GM19240 (cell line): ENCODE results near the gene CCDC181.
"Not testable (repeated sequence)": the region's sequence is repeated elsewhere in the genome, so short reads cannot be mapped to it uniquely, and the experiment has no call there.

Experiments used
- DNase-seq: peaks from one replicate; pipeline ENCODE4 v3.0.0; 2011; ENCODE audit warnings: low spot score; ENCODE audit not compliant: insufficient read length

Gene CCDC181

DNA sequence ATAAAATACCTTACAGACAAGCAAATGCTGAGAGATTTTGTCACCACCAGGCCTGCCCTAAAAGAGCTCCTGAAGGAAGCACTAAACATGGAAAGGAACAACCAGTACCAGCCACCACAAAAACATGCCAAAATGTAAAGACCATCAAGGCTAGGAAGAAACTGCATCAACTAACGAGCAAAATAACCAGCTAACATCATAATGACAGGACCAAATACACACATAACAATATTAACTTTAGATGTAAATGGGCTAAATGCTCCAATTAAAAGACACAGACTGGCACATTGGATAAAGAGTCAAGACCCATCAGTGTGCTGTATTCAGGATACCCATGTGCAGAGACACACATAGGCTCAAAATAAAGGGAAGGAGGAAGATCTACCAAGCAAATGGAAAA is 24.7 kb downstream of the CCDC181 start:
- DNase-seq = not testable (repeated sequence)

GRCh38 chr1:169395955-169396354 is 31.3 kb downstream of the CCDC181 start:
- DNase-seq = no peak

DNA sequence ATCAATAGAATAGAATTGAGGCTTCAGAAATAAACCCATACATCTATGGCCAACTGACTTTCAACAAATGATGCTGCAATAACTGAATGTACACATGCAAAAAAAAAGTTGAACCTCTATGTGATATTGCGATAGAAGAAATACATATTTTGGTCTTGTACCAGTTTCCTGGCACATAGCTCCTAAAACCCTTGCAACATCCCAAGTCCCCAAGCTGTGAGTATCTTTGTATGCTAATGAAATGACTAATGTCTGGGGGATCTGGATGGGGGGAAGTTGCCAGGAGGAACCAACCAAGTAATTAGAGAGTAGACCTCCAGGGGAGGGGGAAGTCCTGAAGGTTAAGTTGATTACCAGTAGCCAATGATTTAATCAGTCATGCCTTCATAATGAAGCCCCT is 34.9 kb downstream of the CCDC181 start:
- no peak for DNase-seq

GRCh38 chr1:169390303-169390702 is 37.0 kb downstream of the CCDC181 start:
- DNase-seq = no peak

DNA sequence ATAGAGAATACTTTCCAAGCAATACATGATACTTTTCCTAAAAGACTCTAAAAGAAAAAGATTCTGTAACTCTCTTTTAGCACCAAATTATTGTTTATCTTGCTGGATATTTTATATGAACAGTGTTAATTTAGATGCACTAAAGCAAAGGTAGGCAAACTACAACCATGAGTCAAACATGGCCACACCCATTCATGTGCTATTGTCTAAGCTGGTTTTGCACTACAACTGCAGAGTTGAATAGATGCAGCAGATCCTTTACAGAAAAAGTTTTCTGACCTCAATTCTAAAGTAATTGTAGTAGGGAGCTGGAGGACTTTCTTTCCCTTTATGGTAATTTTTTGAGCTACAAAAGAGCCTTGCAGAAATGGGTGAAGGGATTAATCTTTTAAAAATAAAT is 39.9 kb downstream of the CCDC181 start:
- DNase-seq = no peak

- DNase-seq = no peak
Measured at GRCh38 chr1:169383449-169383848, 43.8 kb downstream of the CCDC181 start.

DNA sequence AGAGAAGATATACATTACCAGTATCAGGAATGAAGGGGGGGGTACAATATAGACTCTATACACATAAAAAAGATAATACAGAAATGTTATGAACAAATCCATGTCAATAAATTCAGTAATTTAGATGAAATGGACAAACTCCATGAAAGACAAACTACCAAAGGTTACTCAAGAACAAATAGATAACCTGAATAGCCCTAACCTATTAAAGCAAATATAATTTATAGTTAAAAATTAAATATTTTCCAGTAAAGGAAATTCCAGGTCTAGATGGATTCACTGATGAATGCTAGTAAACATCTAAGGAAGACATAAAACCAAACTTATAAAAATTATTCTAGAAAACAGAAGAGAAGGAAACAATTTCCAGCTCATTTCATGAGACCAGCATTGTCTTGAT is 46.1 kb downstream of the CCDC181 start:
- no peak for DNase-seq

DNA sequence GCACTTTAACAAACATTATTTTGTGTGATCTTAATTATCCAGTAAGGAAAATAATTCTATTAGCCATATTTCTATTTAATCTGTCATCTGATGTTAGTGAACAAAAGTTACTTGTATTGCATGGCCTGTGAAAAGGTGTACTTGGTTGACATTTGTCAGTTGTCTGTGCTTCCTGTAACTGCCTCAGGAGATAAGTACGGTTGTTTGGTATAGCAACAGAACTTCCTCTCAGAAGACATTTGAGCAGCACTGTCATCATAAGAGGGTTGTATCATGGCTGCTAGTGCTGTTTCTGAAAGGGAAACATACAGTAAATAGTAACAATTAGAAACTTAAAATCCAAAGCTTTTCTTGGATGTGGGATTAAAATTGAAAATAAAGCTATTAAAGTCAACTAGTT is 55.9 kb downstream of the CCDC181 start:
- DNase-seq = no peak

DNA sequence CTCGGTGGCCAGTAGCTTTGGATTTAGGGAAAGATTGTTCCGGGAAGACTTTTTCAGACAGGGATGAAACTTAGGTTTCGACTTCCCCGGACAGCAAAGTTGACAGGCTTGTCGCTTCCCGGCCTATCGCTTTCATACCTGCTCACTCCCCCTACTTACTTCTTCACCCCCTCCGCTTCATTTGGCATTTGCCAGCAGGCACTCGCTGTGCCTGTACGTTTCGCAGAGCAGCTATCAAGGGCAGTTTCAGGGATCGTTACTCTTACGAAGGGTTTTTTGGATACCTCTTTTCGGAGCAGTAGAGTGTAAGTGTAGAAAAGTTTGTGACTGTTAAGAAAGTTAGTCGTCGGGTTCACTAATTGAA is 58.9 kb downstream of the CCDC181 start:
- no peak for DNase-seq

GRCh38 chr1:169367686-169368405 is 59.4 kb downstream of the CCDC181 start, which contains the start of the genes BLZF1 and NME7:
TSS of gene BLZF1 (plus strand) at chr1:169368195. CDS start at chr1:169369523, 1,328 bp downstream.
TSS of gene NME7 (minus strand) at chr1:169367797. CDS start at chr1:169367710, 87 bp downstream.
- DNase-seq = peak; percentile 62

- no peak for DNase-seq
Measured at GRCh38 chr1:169367096-169367685, 60.1 kb downstream of the CCDC181 start.

GRCh38 chr1:169364948-169365347 is 62.3 kb downstream of the CCDC181 start:
- no peak for DNase-seq

DNA sequence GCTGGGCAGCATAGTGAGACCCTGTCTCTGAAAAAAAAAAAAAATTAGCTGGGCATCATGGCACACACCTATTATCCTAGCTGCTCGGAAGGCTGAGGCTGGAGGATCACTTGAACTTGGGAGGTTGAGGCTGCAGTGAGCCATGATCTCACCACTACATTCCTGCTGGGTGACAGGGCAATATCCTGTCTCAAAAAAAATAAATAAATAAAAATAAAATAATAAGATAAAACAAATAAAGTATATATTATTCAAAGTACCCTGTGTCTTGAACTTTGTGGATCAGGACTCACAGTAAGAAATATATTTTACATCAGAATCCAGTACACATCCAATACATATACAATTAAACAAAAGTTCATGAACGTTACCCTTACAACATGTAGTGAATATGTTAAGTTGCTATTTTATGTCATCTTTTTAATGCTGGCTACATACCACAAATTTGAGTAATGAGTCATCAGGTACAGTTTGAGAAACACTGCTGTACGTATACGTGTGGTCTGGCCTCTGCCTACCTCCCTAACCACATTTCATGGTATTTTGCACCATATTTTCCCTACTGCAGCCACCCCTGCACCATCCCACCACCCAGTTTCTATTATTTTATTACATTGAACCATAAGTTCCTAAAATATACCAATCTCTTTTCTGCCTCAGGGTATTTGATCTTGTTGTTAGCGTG is 64.1 kb downstream of the CCDC181 start:
- no peak for DNase-seq

DNA sequence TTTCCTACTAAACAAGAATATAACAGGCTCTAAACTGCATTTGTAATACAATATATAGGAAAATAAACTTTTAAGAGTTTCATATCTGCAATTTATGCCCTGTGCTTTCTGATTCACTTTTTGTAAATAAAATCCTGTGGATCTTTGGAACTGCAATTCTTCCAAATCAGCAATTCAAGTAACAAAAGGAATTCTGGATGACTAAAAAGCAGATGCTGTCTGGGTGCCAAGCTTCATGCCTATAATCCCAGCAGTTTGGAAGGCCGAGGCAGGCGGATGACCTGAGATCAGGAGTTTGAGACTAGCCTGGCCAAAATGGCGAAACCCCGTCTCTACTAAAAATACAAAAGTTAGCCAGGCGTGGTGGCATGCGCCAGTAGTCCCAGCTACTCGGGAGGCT is 66.0 kb downstream of the CCDC181 start:
- no peak for DNase-seq

- DNase-seq = no peak
Measured at GRCh38 chr1:169360415-169360814, 66.9 kb downstream of the CCDC181 start.

DNA sequence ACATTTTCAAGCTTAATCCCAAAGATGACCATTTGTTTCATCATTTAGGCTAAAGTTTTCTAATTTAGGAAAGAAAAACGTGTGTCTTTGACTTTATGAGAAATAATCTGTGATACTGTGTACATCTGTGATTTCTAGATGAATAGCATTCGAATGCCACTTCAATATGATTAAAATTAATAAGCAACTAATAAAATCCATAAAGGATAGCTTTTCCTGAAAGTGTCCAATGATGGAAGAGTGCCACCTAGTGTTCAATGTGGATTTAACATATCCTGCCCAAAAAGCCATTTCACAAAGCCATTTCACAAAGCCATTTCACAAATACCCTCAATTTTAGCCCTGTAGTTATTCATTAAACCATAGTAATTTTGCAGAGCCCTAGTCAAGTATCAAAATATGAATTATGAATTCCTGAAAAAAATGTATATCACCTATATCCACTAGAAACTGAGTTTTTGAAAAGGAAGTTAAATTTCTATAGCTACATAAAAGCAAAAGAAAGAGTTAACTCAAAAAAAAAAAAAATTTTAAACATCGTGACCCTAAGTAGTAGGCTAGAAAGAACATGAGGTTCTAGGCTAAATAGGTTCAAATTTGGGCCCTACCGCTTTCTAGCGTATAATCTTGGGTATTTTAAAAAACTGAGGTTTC is 78.8 kb downstream of the CCDC181 start:
- DNase-seq = no peak

GRCh38 chr1:169347688-169348382 is 79.4 kb downstream of the CCDC181 start:
- DNase-seq = no peak

GRCh38 chr1:169346036-169346589 is 81.2 kb downstream of the CCDC181 start:
- DNase-seq = no peak

DNA sequence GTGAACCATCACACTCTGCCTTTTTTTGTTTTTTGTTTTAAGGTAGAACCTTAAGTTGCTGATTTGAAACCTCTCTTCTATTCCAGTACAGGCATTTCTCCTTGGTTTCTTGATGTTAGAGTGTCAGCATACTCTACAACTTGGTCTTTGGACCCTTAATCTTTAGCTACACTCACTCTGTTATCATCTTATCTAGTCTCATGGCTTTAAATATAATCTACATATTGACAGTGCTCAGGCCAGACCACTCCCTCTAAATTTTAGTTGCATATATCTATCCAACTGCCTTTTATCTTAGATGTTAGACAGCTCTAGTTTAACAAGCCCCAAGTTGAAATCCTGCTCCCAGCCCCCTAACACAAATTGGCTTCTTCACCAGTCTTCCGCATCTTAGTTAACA is 81.8 kb downstream of the CCDC181 start:
- no peak for DNase-seq
